Measurements from ENCODE around the gene NOP16.

The NOP16 gene

DNA sequence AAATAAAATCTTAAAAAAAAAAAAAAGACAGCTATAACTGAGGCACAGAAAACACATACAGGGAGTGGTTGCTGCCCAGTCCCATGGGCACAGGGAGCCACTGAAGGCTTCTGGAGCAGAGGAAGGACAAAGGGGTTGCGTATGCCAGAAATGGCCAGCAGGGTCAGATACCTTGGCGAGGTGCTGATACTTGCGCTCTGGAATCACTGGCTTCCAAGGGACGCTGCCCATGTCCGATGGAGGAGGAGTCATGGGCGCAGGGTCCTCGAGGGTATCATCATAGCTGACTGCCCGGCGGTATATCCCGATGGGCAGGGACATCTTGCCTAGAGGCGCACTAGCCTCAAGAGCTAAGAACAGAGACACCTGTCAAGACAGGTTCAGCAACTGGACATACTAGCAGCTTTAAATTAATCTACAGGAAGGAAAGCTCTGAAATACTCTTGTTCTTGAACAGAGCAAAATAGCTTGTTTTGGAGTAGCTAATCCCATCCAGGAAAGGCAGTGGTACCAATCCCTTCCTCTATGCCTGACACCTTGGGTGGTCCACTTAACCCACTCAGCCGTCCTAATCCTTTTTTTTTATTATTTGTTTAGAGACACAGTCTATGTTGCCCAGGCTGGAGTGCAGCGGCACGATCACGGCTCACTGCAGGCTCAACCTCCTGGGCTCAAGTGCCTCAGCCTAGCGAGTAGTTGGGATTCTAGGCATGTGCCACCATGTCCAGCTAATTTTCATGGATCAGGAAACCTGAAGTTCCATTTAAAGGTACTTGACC lies 32.8 kb downstream of the NOP16 start:
- no peak for DNase-seq

DNA sequence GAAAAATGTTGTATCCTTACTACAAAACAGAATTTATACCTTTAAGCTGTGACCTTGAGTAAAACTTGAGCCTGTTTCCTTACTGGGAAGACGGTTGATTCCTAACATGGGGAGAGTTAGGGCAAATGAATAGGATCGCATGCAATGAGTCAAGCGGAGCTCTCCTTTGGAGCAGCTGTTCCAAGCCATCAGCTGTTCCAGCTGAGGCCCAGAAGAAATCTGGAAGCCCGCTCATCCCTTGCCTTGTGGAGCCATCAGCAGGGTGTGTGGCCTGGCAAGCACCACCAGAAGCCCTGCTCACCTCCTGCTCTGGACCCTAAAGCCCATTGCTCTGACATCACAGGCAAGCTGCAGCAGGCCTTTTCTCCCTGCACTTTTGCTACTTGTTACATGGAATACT lies 34.9 kb downstream of the NOP16 start:
- no peak for DNase-seq

DNA sequence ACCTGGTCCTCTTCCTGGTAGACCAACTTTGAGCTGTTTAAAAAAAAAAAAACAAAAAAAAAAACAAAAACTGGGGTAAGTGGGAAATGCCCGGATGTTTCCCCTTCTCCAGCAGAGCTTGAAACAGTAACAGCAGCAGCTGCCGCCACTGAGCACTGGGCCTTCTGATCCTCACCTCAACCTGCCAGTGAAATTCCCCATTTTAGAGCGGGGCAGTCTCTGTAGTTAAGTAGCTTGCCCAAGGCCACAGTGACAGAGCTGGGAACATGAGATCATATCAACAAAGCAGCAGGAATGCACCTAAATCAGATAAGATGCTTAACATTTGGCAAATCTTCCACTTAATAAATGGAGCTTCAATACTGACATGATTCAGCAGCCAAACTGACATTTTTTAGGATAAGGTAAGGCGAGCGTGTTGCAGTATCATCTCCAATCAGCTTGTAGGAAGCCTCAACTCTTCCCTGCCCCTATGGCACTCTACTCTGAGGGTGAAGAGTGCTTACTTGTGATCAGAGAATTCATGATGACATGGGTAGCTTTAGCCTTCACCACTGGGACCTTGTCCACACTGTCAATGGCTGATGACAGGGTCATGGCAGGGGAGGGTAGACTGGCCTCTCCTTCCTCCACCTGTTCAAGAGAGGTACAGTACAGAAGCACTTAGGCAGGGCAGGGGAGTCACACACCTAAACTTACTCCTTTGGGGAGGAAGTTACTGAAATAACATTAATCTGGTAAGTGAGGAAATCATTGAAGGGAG lies 36.1 kb downstream of the NOP16 start:
- DNase-seq = no peak

DNA sequence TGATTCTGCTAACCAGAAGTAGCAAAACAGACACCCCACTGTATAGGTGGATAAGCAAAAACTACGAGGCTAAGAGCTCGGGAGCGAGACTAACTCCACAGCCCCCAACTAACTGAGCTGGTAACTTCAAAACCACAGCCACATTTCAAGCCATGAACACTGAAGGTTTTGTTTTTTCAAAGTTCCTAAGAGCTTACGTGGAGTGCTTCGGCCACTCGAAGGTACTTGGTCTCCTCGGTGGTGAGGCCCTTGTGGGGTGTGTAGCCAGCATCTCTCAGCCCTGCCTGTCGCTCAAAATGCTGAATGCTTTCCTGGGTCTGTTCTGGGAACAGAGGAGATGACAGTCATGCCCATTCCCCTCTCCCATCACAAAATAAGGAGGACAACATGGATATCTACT lies 38.0 kb downstream of the NOP16 start:
- DNase-seq = no peak

DNA sequence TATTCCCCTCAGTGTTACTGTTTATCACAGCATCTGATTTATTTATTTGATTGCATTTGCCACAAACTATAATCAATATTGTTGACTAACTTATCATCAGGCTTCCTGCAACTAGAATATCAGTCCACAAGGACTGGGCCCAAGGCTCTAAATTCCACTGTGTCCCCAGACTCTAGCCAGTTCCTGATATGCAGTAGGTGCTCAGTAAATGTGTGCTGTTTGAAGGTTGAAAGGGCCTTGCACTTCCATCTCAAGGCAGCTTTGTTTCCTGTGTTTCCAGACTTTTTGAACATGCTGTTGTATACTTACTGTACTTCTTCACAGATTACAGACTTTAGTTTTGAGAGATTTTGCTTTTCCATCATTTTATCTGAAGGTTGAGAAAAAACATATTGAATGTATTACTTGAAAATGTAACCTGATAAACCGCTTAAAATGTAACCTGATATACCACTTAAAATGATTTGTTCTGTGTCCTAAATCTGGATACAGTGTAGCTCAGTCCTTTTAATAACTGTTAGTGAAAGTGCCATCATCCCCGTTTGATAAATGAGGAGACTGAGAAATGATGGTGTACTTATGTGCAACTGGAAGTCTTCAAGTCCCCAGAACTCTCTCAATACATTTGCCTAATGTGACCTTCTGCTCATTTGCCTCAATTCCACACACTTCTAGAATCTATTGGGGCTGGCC lies 45.5 kb downstream of the NOP16 start:
- DNase-seq = no peak

DNA sequence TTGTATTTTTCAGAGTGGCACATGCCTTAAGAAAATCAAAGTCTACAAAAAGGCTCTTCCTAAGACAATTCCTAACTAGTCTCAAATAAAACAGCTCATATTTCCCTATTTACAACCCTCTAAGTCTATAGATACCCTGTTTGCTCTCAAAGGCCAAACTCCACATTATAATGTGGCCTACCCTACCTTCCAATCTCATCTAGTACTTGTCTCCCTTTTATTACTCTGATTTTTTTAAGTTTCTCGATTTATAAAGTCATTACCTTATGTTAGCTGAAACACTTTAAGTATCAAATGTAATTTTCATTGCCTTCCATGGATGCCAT lies 46.3 kb downstream of the NOP16 start:
- DNase-seq = no peak

DNA sequence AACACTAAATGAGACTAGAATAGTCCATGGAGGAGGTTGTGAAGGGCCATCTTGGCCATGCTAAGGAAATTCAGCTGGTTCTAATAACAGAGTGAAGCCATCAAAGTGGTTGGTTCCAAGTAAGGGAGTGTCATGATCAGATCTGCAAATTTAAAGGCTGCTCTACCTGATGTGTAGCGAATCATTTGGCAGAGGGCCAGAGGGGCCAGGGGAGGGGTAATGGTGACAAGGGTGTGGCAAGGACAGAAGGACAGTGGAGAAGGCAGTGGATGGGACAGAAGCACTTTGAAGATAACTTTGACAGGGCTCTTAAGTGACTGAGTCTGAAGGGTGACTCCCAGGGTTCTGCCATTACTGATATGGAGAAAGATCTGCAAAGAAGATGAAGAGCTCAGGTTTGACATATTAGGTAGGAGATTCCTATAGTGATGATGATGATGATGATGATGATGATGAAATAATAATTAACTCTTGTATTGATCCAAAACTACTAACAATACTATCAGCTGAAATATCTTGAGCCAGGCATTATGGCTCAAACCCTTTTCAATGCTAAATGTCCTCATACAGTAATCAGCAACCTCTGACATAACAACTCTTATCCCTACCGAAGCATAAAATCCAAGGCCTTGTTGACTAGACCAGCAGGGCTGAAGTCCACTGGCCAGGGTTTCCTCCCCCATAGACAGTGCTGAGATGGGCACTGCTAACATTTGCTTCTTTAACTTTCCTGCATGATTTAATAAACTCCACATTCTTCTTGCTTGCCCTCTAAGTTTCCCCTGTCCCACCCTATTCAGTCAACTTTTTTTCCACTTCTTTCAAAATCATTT lies 46.9 kb downstream of the NOP16 start:
- DNase-seq = no peak

DNA sequence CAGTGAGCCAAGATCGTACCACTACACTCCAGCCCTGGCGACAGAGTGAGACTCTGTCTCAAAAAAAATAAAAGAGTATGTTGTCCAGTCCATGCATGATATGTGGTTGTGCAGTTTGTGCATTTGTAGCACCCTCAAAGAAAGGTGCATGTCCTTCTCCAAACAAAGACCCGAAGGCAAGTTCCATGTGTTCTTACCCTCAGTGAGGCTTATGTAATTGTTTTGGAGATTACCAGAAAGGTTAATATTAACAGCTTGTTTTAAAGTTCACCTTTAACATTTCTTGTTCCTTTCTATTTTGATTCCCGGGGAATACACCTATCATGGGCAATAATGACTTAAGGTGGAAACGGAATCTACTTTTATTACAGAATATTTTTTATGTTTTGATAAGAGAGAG lies 49.1 kb downstream of the NOP16 start:
- DNase-seq = no peak

DNA sequence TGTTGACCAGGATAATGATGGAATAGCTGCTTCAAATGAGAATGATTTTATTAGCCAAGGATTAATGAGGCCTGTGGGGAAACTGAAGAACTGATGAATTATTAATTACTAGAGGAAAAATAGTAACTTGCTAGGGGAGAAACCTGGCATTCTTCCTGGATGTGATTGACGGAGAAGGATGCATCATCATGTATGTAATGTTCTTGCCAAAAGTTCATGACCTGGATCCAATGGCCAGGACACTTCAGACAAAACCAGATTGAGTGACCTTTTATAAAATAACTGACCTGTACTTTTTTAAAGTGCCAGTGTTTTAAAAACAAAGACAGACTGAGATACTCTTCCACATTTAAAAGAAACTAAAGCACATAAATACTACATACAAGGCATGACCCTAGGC lies 50.5 kb downstream of the NOP16 start:
- no peak for DNase-seq

DNA sequence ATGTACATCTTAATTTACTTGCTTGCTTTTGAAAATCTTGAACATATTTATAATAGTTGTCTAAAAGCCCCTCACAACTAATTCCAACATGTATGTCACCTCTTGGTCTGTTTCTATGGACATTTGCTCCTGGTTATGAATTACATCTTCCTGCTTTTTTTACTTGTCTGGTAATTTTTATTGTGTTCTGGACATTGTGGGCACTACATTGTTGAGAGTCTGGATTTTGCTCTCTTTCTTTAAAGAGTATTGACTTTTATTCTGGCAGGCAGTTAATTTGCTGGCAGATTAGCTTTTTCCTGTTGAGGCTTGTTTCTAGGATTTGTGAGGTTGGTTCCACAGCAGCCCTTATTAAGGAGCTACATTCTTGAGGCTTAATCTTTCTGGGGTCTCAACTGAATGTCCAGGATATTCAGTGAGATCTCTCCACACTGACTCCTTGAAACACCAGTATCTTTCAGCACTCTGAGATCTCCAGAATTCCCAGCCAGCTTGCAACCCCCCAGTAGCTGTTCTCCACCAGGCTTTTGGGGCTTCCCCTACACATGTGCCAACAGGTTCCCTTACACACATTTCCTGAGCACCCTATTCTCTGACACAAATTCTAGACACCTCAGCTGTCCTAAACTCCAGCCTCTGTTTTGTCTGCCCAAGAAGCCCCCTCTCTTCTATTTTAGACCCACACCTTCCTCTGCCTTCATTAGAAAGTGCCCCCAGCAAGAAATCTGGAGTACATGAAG lies 54.2 kb downstream of the NOP16 start:
- no peak for DNase-seq
